Measurements from ENCODE around the gene CNOT10.

DNA sequence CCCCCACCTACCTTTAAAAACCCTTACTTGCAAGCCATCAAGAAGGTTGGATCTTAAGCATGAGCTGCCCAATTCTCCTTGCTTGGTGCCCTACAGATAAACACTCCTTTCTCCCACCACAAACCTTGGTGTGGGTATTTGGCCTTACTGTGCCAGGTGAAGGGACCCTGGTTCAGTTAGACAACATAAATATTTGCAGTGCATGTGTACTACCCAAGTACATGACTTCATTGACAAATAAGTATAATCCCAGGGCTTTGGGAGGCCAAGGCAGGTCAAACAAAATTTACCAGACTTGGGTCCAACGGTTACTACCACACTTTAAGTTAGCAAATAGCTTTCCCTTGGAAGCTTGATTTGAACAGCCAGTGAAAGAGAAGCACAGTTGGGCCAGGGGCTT lies 9.3 kb upstream of the CNOT10 start:
- TF ChIP-seq, protein P1, sequence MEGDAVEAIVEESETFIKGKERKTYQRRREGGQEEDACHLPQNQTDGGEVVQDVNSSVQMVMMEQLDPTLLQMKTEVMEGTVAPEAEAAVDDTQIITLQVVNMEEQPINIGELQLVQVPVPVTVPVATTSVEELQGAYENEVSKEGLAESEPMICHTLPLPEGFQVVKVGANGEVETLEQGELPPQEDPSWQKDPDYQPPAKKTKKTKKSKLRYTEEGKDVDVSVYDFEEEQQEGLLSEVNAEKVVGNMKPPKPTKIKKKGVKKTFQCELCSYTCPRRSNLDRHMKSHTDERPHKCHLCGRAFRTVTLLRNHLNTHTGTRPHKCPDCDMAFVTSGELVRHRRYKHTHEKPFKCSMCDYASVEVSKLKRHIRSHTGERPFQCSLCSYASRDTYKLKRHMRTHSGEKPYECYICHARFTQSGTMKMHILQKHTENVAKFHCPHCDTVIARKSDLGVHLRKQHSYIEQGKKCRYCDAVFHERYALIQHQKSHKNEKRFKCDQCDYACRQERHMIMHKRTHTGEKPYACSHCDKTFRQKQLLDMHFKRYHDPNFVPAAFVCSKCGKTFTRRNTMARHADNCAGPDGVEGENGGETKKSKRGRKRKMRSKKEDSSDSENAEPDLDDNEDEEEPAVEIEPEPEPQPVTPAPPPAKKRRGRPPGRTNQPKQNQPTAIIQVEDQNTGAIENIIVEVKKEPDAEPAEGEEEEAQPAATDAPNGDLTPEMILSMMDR (IDR thresholded peaks at IDR 0.05): no peak
- TF ChIP-seq ZFX (IDR thresholded peaks at IDR 0.05; ENCODE audit: borderline replicate concordance): no peak

Measured in 22Rv1 (cell line).